Activated T-cell treated with anti-CD3 and anti-CD28 coated beads, Interleukin-2, amount 50 U/mL, for 72 hours (primary cell): ENCODE results near the gene NCOA7. TPM values are rescaled to one million over a fixed set of nuclear protein-coding genes. Genes with fewer than 3 reads are reported as not detected.
A peak's percentile ranks its signal among the peaks of the same experiment; 100 is the strongest.
"Not testable (repeated sequence)": the region's sequence is repeated elsewhere in the genome, so short reads cannot be mapped to it uniquely, and the experiment has no call there.

Experiments
- ATAC-seq, 2 donors: fragments of 150-1000 bp; cut with Tn5 transposase; replicated peaks in 1 of 2; 2 replicates each; pipeline ENCODE4 v1.10.0; 2021; ENCODE audit warnings: moderate library complexity in 2 of 2, mild to moderate bottlenecking in 1 of 2
- DNase-seq, 2 donors: peaks; one replicate each; pipeline ENCODE4 v3.0.0; 2021 to 2022; ENCODE audit warnings: mixed read lengths in 1 of 2
- H3K27ac Mint-ChIP-seq: one replicate; pipeline ENCODE4 v1.8.0; 2022; ENCODE audit warnings: mild to moderate bottlenecking, moderate library complexity, mixed read lengths
- H3K27me3 Mint-ChIP-seq: one replicate; pipeline ENCODE4 v1.8.0; 2022; ENCODE audit warnings: low read depth, mixed read lengths
- H3K36me3 Mint-ChIP-seq, 2 donors: one replicate each; pipeline ENCODE4 v1.8.0; 2022; ENCODE audit warnings: mixed read lengths in 2 of 2, mild to moderate bottlenecking in 1 of 2; ENCODE audit not compliant: insufficient read depth in 2 of 2
- H3K4me1 Mint-ChIP-seq: one replicate; pipeline ENCODE4 v1.8.0; 2022; ENCODE audit warnings: low read depth, mixed read lengths
- H3K4me3 Mint-ChIP-seq, 2 donors: one replicate each; pipeline ENCODE4 v1.8.0; 2022; ENCODE audit warnings: mild to moderate bottlenecking in 2 of 2, mixed read lengths in 2 of 2, moderate library complexity in 2 of 2
- H3K9me3 Mint-ChIP-seq, 2 donors: one replicate each; pipeline ENCODE4 v1.8.0; 2022; ENCODE audit warnings: mixed read lengths in 2 of 2
- total RNA-seq, 2 donors: library from RNA; stranded (reverse); gene quantifications; one replicate each; pipeline ENCODE4 v1.2.3, GENCODE V29; 2022

The NCOA7 gene
- total RNA-seq, 2 donors from 2014 or later: 59.6 to 69.1 TPM

- no peak overlapping the region for H3K27ac Mint-ChIP-seq
- no peaks in the 10 kb centered on the region for H3K9me3 Mint-ChIP-seq
- peaks cover 15% of the 10 kb centered on the region for H3K4me1 Mint-ChIP-seq
- H3K4me3 Mint-ChIP-seq: no peak overlapping the region
- DNase-seq (no peak), ATAC-seq (no peak)
- H3K36me3 Mint-ChIP-seq: no peaks in the 10 kb centered on the region
- peaks cover 43% of the 10 kb centered on the region for H3K27me3 Mint-ChIP-seq
These were observed 153.0 kb downstream of the NCOA7 start for GRCh38 chr6:125943528-125944433.

GRCh38 chr6:125944434-125944816 lies 153.7 kb downstream of the NCOA7 start:
- no peak for DNase-seq
- H3K9me3 Mint-ChIP-seq: no peaks in the 10 kb centered on the region
- ATAC-seq: no peak

GRCh38 chr6:125944896-125945295 lies 154.1 kb downstream of the NCOA7 start:
- no peak for ATAC-seq
- Mint-ChIP-seq H3K27ac (no peak overlapping the region), H3K4me1 (peaks cover 15% of the 10 kb centered on the region)

More at GRCh38 chr6:125944434-125944816, 153.7 kb downstream of the NCOA7 start:
- H3K36me3 Mint-ChIP-seq: no peaks in the 10 kb centered on the region
- peaks cover 39% of the 10 kb centered on the region for H3K27me3 Mint-ChIP-seq
- peaks cover 15% of the 10 kb centered on the region for H3K4me1 Mint-ChIP-seq
- H3K4me3 Mint-ChIP-seq: no peak overlapping the region
- H3K27ac Mint-ChIP-seq: no peak overlapping the region

GRCh38 chr6:125945378-125946141 lies 154.8 kb downstream of the NCOA7 start:
- Mint-ChIP-seq H3K4me1 (peaks cover 15% of the 10 kb centered on the region), H3K9me3 (no peaks in the 10 kb centered on the region), H3K4me3 (no peak overlapping the region), H3K27ac (no peak overlapping the region), H3K36me3 (no peaks in the 10 kb centered on the region), H3K27me3 (peaks cover 33% of the 10 kb centered on the region)
- no peak for ATAC-seq
- no peak for DNase-seq

More at GRCh38 chr6:125944896-125945295, 154.1 kb downstream of the NCOA7 start:
- Mint-ChIP-seq H3K36me3 (no peaks in the 10 kb centered on the region), H3K9me3 (no peaks in the 10 kb centered on the region), H3K4me3 (no peak overlapping the region), H3K27me3 (peaks cover 35% of the 10 kb centered on the region)
- DNase-seq: no peak

GRCh38 chr6:125947615-125948014 lies 156.9 kb downstream of the NCOA7 start:
- Mint-ChIP-seq H3K27me3 (peaks cover 40% of the 10 kb centered on the region), H3K4me1 (peaks cover 15% of the 10 kb centered on the region), H3K9me3 (no peaks in the 10 kb centered on the region), H3K27ac (no peak overlapping the region), H3K4me3 (no peak overlapping the region), H3K36me3 (no peaks in the 10 kb centered on the region)
- ATAC-seq (no peak), DNase-seq (no peak)

GRCh38 chr6:125948455-125948854 lies 157.7 kb downstream of the NCOA7 start:
- no peaks in the 10 kb centered on the region for H3K36me3 Mint-ChIP-seq
- H3K27me3 Mint-ChIP-seq: peaks cover 35% of the 10 kb centered on the region
- no peak overlapping the region for H3K27ac Mint-ChIP-seq
- no peak for ATAC-seq
- H3K4me1 Mint-ChIP-seq: peaks cover 15% of the 10 kb centered on the region
- H3K9me3 Mint-ChIP-seq: no peaks in the 10 kb centered on the region
- no peak for DNase-seq
- no peak overlapping the region for H3K4me3 Mint-ChIP-seq

GRCh38 chr6:125949069-125949468 lies 158.3 kb downstream of the NCOA7 start:
- DNase-seq (no peak), ATAC-seq (no peak)
- no peak overlapping the region for H3K4me3 Mint-ChIP-seq
- peaks cover 35% of the 10 kb centered on the region for H3K27me3 Mint-ChIP-seq
- H3K36me3 Mint-ChIP-seq: no peaks in the 10 kb centered on the region
- no peak overlapping the region for H3K27ac Mint-ChIP-seq
- H3K4me1 Mint-ChIP-seq: peaks cover 12% of the 10 kb centered on the region
- H3K9me3 Mint-ChIP-seq: no peaks in the 10 kb centered on the region

- Mint-ChIP-seq H3K27me3 (peaks cover 40% of the 10 kb centered on the region), H3K4me1 (peaks cover 10% of the 10 kb centered on the region), H3K27ac (no peak overlapping the region), H3K36me3 (no peaks in the 10 kb centered on the region), H3K9me3 (no peaks in the 10 kb centered on the region), H3K4me3 (no peak overlapping the region)
- DNase-seq (peak; percentile 33 to 53), ATAC-seq (peak; percentile 75 to 90)
These were observed 159.5 kb downstream of the NCOA7 start for GRCh38 chr6:125950293-125950692.

- not testable (repeated sequence) for H3K4me3 Mint-ChIP-seq, H3K4me1 Mint-ChIP-seq, H3K36me3 Mint-ChIP-seq, H3K9me3 Mint-ChIP-seq, DNase-seq, H3K27ac Mint-ChIP-seq, ATAC-seq
- peaks cover 39% of the 10 kb centered on the region for H3K27me3 Mint-ChIP-seq
These were observed 160.0 kb downstream of the NCOA7 start for GRCh38 chr6:125950716-125951115.

GRCh38 chr6:125951323-125951722 lies 160.6 kb downstream of the NCOA7 start:
- no peaks in the 10 kb centered on the region for H3K36me3 Mint-ChIP-seq
- no peak overlapping the region for H3K27ac Mint-ChIP-seq
- no peaks in the 10 kb centered on the region for H3K9me3 Mint-ChIP-seq
- peaks cover 34% of the 10 kb centered on the region for H3K27me3 Mint-ChIP-seq
- H3K4me3 Mint-ChIP-seq: no peak overlapping the region
- peaks cover 1% of the 10 kb centered on the region for H3K4me1 Mint-ChIP-seq
- ATAC-seq (no peak), DNase-seq (no peak)

GRCh38 chr6:125952764-125953501 lies 162.2 kb downstream of the NCOA7 start:
- Mint-ChIP-seq H3K36me3 (no peaks in the 10 kb centered on the region), H3K9me3 (no peaks in the 10 kb centered on the region), H3K4me3 (no peak overlapping the region), H3K27me3 (peaks cover 34% of the 10 kb centered on the region), H3K4me1 (no peaks in the 10 kb centered on the region), H3K27ac (no peak overlapping the region)
- ATAC-seq (no peak), DNase-seq (peak; percentile 23 to 31)

- Mint-ChIP-seq H3K36me3 (no peaks in the 10 kb centered on the region), H3K4me1 (no peaks in the 10 kb centered on the region), H3K27me3 (peaks cover 32% of the 10 kb centered on the region), H3K4me3 (no peak overlapping the region), H3K9me3 (no peaks in the 10 kb centered on the region), H3K27ac (no peak overlapping the region)
- no peak for DNase-seq
- ATAC-seq: no peak
These were observed 162.7 kb downstream of the NCOA7 start for GRCh38 chr6:125953502-125953875.
